Cerebellar cortex (tissue), 1 donor: ENCODE results near the gene LINC00305.

Experiments
- DNase-seq: peaks from one replicate; pipeline ENCODE4 v3.0.0-alpha.2; 2015; ENCODE audit warnings: low spot score

LINC00305 gene

DNA sequence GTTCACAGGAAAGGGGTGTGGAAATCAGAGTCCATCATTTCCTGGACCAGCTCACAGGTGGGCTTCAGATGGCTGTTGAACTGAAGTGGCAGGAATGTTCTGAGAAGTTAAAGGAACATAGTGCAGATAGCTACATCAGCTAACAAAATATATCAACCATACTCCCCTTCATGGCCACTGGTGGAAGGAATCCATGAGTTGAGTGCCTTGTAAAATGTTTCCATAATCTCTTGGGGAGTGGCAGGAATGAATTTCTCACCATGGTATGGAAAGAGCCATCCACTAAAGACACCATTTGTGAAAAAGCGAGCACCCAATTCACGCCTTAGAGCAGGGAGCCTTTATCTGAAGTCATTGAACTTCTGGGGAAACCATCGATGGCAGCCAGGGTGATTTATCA, at the start of gene LINC00305:
Gene LINC00305 (minus strand): TSS at position 101 of the 400 bp plus-strand sequence.
- DNase-seq = no peak

DNA sequence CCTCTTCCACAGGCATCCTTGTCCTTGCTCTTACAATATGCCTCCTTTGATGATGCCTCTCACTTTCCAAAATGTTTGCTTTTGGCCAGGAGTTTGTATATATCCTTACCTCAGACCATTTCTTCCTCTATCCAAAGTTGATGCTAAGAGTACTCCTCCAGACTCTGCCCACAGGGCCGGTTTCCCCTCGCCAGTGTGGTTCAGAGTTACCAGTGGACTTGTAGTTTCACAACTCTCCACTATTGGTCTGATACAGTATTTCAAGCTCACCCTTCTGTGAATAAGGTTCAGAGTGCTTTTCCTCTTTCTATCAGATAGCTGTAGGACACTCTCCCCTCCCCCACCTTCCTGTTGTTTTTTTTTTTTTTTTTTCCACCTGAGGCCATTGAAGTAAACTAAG, 42.2 kb upstream of the LINC00305 start:
- no peak for DNase-seq

DNA sequence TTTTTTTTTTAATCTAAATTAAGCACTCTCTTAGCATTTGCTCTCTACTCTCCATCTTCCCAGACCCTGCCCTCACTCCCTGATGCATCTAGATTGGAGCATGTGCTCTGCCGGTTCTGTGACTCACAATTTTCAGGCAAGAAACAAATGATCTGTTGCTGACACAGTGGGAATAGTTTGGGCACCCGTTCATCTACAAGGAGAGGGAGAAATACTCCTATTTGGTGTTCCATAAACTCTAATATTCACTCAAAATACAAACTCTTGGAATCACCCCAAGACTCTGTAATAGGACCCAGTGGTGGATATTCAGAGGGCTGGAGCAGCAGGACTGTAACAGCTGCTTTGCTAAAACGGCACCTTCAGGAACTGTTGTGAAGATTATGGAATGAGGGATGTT, 37.1 kb upstream of the LINC00305 start:
- DNase-seq = no peak

- no peak for DNase-seq
Measured at GRCh38 chr18:64183665-64184064, 34.8 kb upstream of the LINC00305 start.

DNA sequence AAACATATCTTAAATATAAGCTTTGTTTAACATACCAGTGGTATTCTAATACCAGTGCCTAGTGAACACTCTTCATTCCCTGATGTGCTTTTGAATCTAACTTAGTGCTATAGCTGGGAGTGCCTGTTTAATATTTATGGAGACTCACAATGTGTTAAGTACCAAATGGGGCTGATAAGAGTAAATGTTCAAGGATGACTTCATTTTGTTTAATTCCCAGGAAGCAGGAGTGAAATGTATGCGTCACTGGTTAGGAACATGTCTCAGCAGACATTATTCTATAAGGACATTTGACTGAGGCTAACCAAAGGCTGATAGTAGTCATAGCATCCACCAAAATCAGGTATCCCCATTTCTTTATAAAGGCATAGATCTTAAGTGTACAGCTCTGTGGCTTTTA, 31.7 kb upstream of the LINC00305 start:
- no peak for DNase-seq

DNA sequence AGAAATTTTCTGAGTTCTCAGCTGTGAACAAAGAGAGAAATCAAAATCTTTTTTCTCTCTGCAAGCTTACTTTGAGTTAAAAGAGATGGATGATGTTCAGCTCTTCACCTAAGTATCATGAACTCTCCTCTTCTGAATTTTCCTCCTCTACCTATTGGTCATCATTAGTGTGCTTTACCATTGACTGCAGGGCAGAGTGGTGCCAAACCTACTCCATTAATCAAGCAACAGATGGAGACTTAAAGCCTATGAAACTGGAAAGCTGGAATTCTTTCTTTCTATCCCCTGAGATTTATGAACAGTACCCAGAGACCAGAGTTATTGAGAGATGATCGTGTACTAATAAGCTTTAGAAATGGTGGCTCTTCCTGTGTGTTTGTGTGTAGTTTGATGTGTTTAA, 31.3 kb upstream of the LINC00305 start:
- DNase-seq = no peak

- DNase-seq = no peak
Measured at GRCh38 chr18:64179556-64180080, 30.7 kb upstream of the LINC00305 start.

- no peak for DNase-seq
Measured at GRCh38 chr18:64178860-64179259, 30.0 kb upstream of the LINC00305 start.

- no peak for DNase-seq
Measured at GRCh38 chr18:64175432-64175831, 26.5 kb upstream of the LINC00305 start.

GRCh38 chr18:64171576-64171975, 22.7 kb upstream of the LINC00305 start:
- DNase-seq = no peak

DNA sequence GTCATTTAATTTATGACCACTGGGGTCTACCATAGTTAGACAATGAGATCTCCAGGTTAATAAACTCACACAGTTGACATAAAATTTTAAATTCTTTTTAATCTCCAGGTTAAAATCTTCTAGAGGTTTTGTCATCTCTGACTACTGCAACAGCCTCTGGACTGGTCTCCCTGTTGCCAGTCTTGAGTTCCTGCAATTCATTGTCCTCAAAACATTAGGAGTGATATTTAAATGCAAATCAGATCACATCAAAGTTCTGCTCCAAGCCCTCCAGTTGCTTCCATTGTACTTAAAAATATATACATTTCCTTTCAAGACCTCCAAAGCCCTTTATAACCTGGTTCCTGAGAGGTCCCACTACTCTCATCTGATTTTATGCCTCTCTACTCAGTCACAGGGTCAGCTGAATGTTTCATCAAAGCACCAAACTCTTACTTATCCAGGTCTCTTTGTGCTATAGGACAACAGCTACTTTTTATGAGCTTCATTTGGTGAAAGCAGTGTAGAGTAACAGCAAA, 18.6 kb upstream of the LINC00305 start:
- no peak for DNase-seq

DNA sequence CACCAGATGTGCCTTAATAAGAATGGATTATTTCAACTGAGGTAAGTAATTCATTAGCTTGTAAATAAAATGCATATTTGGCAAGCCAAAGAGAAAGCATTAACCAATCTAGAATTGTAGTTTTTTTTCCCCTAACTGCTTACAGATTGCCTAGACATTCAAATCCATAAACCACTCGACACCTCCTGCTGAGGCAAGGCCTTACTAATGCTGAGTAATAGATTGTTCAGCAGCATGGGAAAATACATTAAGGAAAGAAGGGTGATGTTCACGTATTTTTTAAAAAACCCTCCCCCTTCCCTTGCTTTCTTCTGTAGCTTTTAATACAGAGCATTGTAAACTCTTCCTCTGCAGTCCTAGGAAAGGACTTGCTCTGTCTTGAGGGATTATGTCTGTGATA, 17.0 kb upstream of the LINC00305 start:
- no peak for DNase-seq

DNA sequence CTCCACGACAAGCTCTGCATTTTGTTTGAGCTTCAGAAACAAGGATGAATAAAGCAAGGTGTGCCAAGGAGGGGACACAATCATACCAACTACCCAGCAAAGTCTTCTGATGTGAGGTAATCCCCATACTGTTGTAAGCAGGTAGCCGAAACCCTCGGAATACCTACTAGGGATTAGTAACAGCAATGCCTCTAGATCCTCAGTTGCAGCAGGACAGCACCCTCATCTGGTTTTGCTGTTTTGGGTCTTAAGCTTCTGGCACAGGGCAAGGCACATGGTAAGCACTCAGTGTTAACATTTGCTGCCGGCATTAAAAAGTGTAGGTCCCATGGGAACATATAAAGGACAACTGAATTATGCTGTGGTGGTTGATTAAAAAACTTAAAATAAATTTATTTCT, 16.0 kb upstream of the LINC00305 start:
- no peak for DNase-seq

GRCh38 chr18:64149916-64150438, 1.1 kb upstream of the LINC00305 start:
- peak; percentile 4 for DNase-seq

GRCh38 chr18:64142904-64143303, 6.0 kb downstream of the LINC00305 start:
- DNase-seq = no peak

DNA sequence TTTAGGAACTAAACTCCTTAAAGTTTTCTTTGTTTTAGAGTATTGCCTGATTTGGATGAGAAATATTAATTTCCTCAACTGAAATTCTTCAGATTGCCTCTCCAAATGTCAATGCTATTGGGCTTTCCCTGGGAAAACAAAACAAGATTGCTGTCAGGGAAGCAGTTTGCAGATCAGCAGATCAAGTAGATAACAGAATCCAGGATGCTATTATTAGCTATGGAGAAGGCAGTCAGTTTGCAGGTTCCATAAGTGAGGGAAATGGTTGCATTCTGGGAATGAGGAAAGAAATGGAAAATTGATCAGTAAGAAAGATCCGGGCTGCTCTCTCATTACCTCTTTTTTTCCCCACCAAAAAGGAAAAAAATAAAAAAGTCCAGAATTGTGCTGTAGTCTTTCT, 11.0 kb downstream of the LINC00305 start:
- no peak for DNase-seq

GRCh38 chr18:64134044-64134747, 14.7 kb downstream of the LINC00305 start:
- peak; percentile 30 for DNase-seq

DNA sequence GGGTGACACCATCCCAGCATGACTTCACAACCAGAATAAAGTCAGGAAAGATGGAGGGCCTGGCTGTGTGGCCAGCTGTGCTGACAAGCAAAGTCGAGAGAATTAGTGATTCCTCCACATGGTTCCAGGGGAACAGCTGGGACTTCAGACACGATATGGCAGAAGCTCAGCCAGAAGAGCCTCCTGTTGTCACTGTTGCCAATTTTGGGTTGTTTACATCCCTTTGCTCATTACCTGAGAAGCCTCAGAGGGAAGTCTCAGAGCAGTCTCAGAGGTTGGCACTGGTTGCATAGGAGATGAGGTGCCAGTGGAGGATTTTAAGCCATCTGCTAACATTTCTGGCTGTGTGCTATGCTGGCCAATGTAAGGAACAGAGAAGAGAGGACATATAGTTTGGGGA, 16.0 kb downstream of the LINC00305 start:
- peak; percentile 86 for DNase-seq

- DNase-seq = no peak
Measured at GRCh38 chr18:64131314-64131713, 17.6 kb downstream of the LINC00305 start.

DNA sequence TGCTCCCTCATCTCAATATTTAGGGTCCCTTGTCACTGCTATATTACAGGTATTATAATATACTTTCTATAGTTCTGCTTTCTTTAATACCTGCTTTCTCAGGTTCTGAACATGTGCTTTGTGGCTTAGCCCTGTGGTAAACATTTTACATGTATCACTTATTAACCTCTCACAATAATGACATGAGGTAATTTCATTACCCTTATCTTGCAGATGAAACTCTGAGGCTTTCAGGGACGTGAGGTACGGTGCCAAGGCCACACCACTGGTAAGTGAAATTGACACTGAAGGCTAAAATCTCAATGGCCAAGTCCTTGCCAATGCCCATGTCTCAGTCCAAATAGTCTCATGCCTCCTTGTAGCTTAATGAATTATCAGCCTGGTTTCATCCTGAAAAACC, 21.7 kb downstream of the LINC00305 start:
- DNase-seq = no peak

GRCh38 chr18:64119916-64120315, 29.0 kb downstream of the LINC00305 start:
- peak; percentile 10 for DNase-seq

GRCh38 chr18:64118406-64118805, 30.5 kb downstream of the LINC00305 start:
- DNase-seq = no peak

- DNase-seq = no peak
Measured at GRCh38 chr18:64116571-64117175, 32.2 kb downstream of the LINC00305 start.
